ENCODE results near the gene SPG7. TPM values are rescaled to one million over a fixed set of nuclear protein-coding genes. Genes with fewer than 3 reads are reported as not detected.

The SPG7 gene
- total RNA-seq, 1 donor from 2014 or later: 166 TPM

GRCh38 chr16:89606006-89606405, 97.8 kb downstream of the SPG7 start:
- Mint-ChIP-seq H3K36me3 (ENCODE audit: unreplicated experiment) (no peaks in the 10 kb centered on the region), H3K27ac (ENCODE audit: unreplicated experiment) (no peak overlapping the region), H3K9me3 (ENCODE audit: unreplicated experiment) (peaks cover 3% of the 10 kb centered on the region), H3K27me3 (ENCODE audit: unreplicated experiment) (peaks cover 5% of the 10 kb centered on the region), H3K4me1 (ENCODE audit: low read depth, unreplicated experiment) (peaks cover 6% of the 10 kb centered on the region), H3K4me3 (ENCODE audit: unreplicated experiment) (no peak overlapping the region)
- TF ChIP-seq, protein P1, sequence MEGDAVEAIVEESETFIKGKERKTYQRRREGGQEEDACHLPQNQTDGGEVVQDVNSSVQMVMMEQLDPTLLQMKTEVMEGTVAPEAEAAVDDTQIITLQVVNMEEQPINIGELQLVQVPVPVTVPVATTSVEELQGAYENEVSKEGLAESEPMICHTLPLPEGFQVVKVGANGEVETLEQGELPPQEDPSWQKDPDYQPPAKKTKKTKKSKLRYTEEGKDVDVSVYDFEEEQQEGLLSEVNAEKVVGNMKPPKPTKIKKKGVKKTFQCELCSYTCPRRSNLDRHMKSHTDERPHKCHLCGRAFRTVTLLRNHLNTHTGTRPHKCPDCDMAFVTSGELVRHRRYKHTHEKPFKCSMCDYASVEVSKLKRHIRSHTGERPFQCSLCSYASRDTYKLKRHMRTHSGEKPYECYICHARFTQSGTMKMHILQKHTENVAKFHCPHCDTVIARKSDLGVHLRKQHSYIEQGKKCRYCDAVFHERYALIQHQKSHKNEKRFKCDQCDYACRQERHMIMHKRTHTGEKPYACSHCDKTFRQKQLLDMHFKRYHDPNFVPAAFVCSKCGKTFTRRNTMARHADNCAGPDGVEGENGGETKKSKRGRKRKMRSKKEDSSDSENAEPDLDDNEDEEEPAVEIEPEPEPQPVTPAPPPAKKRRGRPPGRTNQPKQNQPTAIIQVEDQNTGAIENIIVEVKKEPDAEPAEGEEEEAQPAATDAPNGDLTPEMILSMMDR (IDR thresholded peaks at IDR 0.05; ENCODE audit: partially characterized antibody, unreplicated experiment): no peak
- DNase-seq: no peak

Other genes with a start within 250 kb of the SPG7 start
- 367 TPM for gene ANKRD11, start 17.8 kb upstream of the SPG7 start, total RNA-seq (ENCODE audit: unreplicated experiment)
- 893 TPM for gene RPL13, start 52.3 kb downstream of the SPG7 start, total RNA-seq (ENCODE audit: unreplicated experiment)
- 17.8 TPM for gene CPNE7, start 67.4 kb downstream of the SPG7 start, total RNA-seq (ENCODE audit: unreplicated experiment)
- 0.39 TPM for gene DPEP1, start 105.2 kb downstream of the SPG7 start, total RNA-seq (ENCODE audit: unreplicated experiment)
- gene CHMP1A, start 149.3 kb downstream of the SPG7 start, total RNA-seq (ENCODE audit: unreplicated experiment): 96.3 TPM
- gene SPATA33, start 149.4 kb downstream of the SPG7 start, total RNA-seq (ENCODE audit: unreplicated experiment): 18.0 TPM
- 56.9 TPM for gene CDK10, start 178.3 kb downstream of the SPG7 start, total RNA-seq (ENCODE audit: unreplicated experiment)
- gene SPATA2L, start 193.3 kb downstream of the SPG7 start, total RNA-seq (ENCODE audit: unreplicated experiment): 18.6 TPM
- 19.5 TPM for gene VPS9D1, start 212.5 kb downstream of the SPG7 start, total RNA-seq (ENCODE audit: unreplicated experiment)
- gene ZNF276, start 213.1 kb downstream of the SPG7 start, total RNA-seq (ENCODE audit: unreplicated experiment): 20.8 TPM